KOPT-K1 (cell line): ENCODE data around the gene TMED4.
"Not testable (repeated sequence)": the region's sequence is repeated elsewhere in the genome, so short reads cannot be mapped to it uniquely, and the experiment has no call there.

Experiments
- H3K27ac ChIP-seq: fragments of 200-600 bp; sonication (generic); 2 replicates; pipeline ENCODE4 v1.5.1; 2016; ENCODE audit warnings: antibody characterized with exemption, mild to moderate bottlenecking, low read depth, low read length; ENCODE audit not compliant: poor library complexity, severe bottlenecking
- H3K36me3 ChIP-seq: fragments of 200-600 bp; sonication (generic); 2 replicates; pipeline ENCODE4 v1.5.1; 2017; ENCODE audit warnings: antibody characterized with exemption, mild to moderate bottlenecking, low read length, moderate library complexity; ENCODE audit not compliant: insufficient read depth
- H3K9me3 ChIP-seq: fragments of 200-600 bp; sonication (generic); 2 replicates; pipeline ENCODE4 v1.5.1; 2017; ENCODE audit warnings: antibody characterized with exemption, low read length, mild to moderate bottlenecking; ENCODE audit not compliant: insufficient read depth, poor library complexity, severe bottlenecking

The TMED4 gene

DNA sequence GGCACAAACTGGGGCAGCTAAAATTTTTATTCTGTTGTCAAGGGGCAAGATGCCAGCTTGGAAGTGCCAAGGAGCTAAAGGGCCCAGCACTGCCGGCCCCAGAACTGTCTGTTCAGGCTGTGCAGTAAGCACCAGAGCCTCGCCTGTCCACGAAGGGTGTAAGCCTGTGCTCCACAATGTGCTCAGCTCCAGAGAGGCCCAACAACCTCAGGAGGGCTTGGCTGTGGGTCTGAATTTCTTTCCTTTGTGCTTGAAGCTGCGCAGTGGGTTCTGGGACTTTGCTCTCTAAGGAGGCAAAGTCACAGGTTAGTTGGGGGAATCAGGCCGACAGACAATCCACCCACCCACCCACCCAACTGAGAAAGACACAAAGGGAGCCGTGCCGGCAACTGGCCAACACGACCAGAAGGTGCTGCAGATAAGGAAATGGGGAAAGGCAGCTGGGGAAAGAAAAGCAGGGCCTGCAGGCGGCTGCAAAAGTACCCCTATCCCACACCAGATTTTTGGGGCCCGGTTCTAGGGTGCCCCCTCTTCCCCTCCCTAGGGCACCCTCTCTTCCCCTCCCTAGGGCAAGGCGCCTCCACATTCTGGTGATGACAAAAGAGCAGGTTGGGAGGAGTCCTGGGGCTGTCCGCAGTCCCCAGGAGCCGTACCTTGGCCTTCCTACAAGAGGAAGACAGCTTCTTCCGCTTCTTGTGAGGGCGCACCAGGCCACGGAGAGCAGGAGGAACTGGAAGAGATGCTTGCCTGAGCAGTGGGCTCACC is 16.1 kb downstream of the TMED4 start:
- Histone ChIP-seq H3K9me3 (no peaks in the 10 kb centered on the region), H3K36me3 (peaks cover 79% of the 10 kb centered on the region), H3K27ac (no peak overlapping the region)

- Histone ChIP-seq H3K27ac (no peak overlapping the region), H3K9me3 (no peaks in the 10 kb centered on the region), H3K36me3 (peaks cover 71% of the 10 kb centered on the region)
Measured at GRCh38 chr7:44565097-44565794, 16.8 kb downstream of the TMED4 start.

- no peaks in the 10 kb centered on the region for H3K9me3 ChIP-seq
- H3K36me3 ChIP-seq, result peaks cover 65% of the 10 kb centered on the region
- no peak overlapping the region for H3K27ac ChIP-seq
Measured at GRCh38 chr7:44564606-44565005, 17.4 kb downstream of the TMED4 start.

GRCh38 chr7:44563171-44563679 is 18.8 kb downstream of the TMED4 start:
- Histone ChIP-seq H3K9me3 (no peaks in the 10 kb centered on the region), H3K27ac (no peak overlapping the region), H3K36me3 (peaks cover 51% of the 10 kb centered on the region)

GRCh38 chr7:44562622-44562962 is 19.4 kb downstream of the TMED4 start:
- peaks cover 45% of the 10 kb centered on the region for H3K36me3 ChIP-seq
- not testable (repeated sequence) for H3K27ac ChIP-seq, H3K9me3 ChIP-seq

DNA sequence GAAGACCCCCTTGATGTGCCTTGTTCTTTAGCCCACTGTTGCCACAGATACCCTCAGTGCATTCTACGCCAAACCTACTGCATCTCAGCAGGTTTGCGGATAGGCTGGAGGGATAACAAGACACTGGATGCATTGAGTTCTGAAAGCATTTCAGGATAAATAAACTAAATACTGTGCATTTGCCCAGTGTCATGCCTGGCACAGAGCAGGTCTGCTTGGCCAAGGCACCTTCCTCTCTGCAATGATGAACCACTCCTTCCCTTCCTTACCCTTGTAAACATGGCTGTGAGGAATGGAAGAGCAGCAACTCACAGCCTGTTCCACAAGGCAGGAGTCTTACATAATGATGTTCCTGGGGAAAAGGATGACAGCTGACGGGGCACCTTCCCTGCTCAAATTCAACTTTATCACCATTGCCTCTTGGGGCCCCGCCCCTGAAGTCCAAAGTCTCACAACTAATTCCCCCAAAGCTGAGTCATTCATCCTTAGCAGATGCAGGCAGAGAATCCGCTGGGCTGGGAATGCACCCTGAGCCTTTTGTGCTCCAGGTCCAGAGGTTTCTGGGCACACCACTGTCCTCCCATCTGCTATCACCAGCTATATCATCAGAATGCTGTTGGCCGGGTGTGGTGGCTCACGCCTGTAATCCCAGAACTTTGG is 19.9 kb downstream of the TMED4 start:
- no peak overlapping the region for H3K27ac ChIP-seq
- H3K9me3 ChIP-seq, result no peaks in the 10 kb centered on the region
- peaks cover 40% of the 10 kb centered on the region for H3K36me3 ChIP-seq

- Histone ChIP-seq H3K27ac (no peak overlapping the region), H3K9me3 (no peaks in the 10 kb centered on the region), H3K36me3 (peaks cover 34% of the 10 kb centered on the region)
Measured at GRCh38 chr7:44561481-44561880, 20.6 kb downstream of the TMED4 start.

- no peak overlapping the region for H3K27ac ChIP-seq
- H3K36me3 ChIP-seq, result peaks cover 14% of the 10 kb centered on the region
- no peaks in the 10 kb centered on the region for H3K9me3 ChIP-seq
Measured at GRCh38 chr7:44559485-44559884, 22.5 kb downstream of the TMED4 start.

GRCh38 chr7:44557485-44557884 is 24.5 kb downstream of the TMED4 start:
- H3K27ac ChIP-seq, result no peak overlapping the region
- H3K9me3 ChIP-seq, result no peaks in the 10 kb centered on the region
- H3K36me3 ChIP-seq, result no peaks in the 10 kb centered on the region

- H3K36me3 ChIP-seq, result no peaks in the 10 kb centered on the region
- H3K9me3 ChIP-seq, result no peaks in the 10 kb centered on the region
- H3K27ac ChIP-seq, result no peak overlapping the region
Measured at GRCh38 chr7:44555350-44555749, 26.7 kb downstream of the TMED4 start.

- H3K36me3 ChIP-seq, H3K9me3 ChIP-seq, H3K27ac ChIP-seq: not testable (repeated sequence)
Measured at GRCh38 chr7:44552473-44553005, 29.5 kb downstream of the TMED4 start.

- Histone ChIP-seq H3K9me3 (no peaks in the 10 kb centered on the region), H3K27ac (no peak overlapping the region), H3K36me3 (no peaks in the 10 kb centered on the region)
Measured at GRCh38 chr7:44549457-44549856, 32.6 kb downstream of the TMED4 start.

DNA sequence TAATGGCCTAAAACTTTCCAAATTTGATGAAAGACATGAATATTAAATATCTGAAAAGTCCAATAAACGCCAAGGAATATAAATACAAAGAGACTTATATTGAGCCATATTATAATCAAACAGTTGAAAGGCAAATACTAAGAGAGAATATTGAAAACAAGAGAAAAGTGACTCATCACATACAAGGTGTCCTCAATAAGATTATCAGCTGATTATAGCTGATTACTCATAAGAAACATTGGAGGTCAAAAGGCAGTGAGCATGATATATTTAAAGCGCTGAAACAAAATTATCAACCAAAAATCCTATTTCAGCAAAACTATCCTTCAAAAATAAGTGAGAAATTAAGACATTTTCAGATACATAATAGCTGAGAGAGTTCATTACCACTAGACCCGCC is 33.1 kb downstream of the TMED4 start:
- Histone ChIP-seq H3K9me3 (no peaks in the 10 kb centered on the region), H3K27ac (no peak overlapping the region), H3K36me3 (no peaks in the 10 kb centered on the region)

DNA sequence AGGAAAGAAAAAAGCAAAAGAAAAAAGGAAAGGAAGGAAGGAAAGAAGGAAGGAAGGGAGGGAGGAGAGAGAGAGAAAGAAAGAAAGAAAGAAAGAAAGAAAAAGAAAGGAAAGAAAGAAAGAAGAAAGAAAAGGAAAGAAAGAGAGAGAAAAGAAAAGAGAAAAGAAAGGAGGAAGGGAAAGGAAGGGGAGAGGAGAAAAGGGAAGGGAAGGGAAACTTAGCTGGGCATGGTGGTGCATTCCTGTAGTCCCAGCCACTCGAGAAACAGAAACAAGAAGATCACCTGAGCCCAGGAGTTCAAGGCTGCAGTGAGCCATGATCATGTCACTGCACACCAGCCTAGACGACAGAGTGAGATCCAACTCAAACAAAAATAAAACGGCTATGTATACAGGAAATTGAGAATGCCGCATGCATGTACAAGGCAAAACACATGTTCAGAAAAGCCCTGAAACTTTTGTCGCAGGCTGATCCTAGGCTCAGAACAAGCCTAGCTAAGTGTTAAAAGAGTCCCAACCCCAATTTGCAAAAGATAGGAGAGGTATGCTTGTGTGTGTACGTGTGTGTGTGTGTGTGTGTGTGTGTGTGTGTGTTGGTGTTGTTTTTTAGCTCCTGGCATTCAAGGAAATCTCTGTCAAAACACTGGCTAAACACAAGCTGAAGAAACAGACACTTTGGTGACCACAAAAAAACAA is 34.3 kb downstream of the TMED4 start:
- no peak overlapping the region for H3K27ac ChIP-seq
- no peaks in the 10 kb centered on the region for H3K9me3 ChIP-seq
- no peaks in the 10 kb centered on the region for H3K36me3 ChIP-seq
